ENCODE measurements around the gene CBLL1.

The CBLL1 gene, protein sequence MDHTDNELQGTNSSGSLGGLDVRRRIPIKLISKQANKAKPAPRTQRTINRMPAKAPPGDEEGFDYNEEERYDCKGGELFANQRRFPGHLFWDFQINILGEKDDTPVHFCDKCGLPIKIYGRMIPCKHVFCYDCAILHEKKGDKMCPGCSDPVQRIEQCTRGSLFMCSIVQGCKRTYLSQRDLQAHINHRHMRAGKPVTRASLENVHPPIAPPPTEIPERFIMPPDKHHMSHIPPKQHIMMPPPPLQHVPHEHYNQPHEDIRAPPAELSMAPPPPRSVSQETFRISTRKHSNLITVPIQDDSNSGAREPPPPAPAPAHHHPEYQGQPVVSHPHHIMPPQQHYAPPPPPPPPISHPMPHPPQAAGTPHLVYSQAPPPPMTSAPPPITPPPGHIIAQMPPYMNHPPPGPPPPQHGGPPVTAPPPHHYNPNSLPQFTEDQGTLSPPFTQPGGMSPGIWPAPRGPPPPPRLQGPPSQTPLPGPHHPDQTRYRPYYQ

DNA sequence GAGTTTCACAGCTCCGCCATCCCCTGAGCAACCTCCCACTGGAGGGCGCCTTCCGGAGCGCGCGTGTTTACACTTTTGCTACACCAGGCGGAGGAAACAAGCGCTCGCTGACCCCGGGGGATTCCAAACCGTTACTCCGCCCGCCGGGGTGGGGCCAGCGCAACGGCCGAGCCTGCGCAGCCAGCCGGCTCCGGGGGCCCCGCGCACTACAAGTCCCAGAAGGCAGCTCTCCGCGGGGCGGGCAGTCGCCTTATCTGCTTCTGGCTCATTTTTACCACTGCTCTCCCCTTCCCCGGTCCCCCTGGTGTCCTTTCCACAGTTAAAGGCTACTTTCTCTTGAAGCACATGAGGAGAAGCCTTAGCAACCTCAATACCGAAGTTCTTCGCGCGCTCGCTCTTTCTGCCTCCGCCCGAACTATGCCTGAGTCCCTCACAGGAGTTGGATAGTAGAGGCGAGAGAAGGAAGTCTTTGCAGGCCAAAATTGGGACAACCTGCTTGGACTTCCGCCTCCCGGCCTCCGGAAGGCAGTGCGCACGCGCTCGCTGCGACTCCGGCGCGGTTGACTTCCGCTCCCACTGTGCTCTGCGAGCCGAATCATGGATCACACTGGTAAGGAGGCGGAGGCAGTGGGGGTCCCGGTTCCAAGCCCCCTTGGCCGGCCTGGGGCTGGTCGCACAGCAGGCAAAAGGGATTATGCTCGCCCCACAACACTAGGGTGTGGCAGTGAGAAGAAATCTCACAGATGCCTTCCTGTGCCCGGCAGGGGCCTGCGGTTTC, at the start of gene CBLL1:
Gene CBLL1 (plus strand): TSS at position 576 of the 778 bp plus-strand sequence. CDS start 22 bp downstream, at position 598.
- DNase-seq, result peak; percentile 96

- no peak for DNase-seq
These were observed 49.6 kb upstream of the CBLL1 start for GRCh38 chr7:107694386-107694785.

DNA sequence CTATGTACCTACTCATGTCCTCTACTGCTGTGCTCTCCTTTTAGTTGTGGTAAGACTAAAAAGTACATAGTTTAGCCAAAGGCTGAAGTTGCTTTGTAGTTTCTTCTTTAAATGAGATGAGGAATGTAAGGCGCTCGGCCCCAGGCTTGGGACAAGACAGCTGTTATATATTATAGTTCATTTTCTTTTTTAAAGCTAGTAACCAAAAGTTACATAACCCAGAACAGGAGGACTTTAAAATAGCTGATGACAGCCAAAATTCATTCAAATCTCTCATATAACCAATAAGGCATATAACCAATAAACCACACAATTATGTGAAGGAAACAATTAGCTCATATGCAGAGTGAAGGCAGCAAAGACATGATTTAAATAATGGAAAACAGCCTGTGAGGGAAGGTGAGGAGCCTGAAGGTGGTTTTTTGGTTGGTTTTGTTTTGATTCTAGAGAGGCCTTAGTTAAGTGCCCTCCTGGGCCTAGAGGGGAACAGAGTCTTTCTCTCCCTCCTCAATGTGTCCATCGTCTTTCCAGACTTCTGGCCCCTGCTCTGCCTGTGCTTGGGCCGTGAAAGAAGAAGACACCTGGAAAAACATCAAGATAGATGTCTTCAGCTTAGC, 47.5 kb upstream of the CBLL1 start:
- DNase-seq, result no peak

GRCh38 chr7:107697321-107698049, 46.5 kb upstream of the CBLL1 start:
- no peak for DNase-seq

- no peak for DNase-seq
These were observed 43.4 kb upstream of the CBLL1 start for GRCh38 chr7:107700570-107700969.

GRCh38 chr7:107701191-107701590, 42.8 kb upstream of the CBLL1 start:
- no peak for DNase-seq

GRCh38 chr7:107703219-107703618, 40.7 kb upstream of the CBLL1 start:
- DNase-seq, result no peak

GRCh38 chr7:107703872-107704271, 40.1 kb upstream of the CBLL1 start:
- DNase-seq, result no peak

DNA sequence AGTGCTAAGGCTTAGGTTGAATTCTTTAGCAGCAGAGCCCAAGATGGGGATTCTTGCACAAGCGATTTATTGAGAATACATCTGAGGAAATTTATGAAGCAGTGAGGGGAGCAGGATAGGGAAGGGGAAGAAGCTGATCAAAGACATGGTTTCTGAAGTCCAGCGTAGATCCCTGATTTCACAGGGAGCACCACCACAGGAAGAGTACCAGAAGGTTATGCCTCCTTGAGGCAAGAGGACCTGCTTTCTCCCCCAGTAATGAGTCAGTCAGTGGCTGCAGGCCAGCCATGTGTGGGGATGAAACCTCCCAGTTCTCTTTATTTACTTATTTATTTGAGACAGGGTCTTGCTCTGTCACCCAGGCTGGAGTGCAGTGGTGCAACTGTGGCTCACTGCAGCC, 35.0 kb upstream of the CBLL1 start:
- no peak for DNase-seq

- no peak for DNase-seq
These were observed 32.6 kb upstream of the CBLL1 start for GRCh38 chr7:107711301-107711700.

- DNase-seq, result no peak
These were observed 31.9 kb upstream of the CBLL1 start for GRCh38 chr7:107712025-107712424.

DNA sequence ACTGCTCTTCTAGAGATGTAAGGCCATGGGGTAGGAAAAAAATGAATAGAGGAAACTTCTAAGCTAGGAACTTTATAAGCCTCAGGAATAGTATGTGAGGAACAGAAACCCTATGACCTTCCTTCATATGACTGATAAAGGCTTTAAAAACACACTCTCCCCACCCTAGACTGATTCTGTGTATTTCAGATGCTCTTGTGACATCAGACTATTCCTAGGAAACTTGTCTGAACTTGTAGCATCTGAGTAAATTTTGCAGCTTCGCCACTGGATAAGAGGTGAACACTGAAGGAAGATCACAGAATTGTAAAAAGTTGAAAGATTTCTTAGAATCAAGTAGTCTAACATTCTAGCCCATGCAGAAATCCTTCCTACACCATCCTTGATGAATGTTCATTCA, 31.0 kb upstream of the CBLL1 start:
- DNase-seq, result no peak

DNA sequence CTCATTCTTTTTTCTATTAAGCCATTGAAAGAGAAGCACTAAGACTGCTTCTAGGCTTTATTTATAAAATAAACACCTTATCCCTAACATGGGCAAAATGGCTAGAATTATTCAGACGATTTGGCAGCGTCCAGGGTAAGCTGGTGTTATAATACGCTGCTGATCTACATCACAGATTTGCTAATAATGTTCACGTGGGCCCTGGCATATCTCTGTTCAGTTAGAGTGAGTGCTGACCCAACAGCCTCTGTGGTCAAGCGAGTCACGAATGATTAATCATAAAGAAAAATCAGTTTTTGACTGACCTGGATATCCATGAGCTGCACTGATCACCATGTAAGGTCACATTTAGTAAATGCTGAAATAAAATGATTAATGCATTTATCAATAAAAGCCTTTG, 28.4 kb upstream of the CBLL1 start:
- DNase-seq, result no peak

GRCh38 chr7:107718456-107719193, 25.3 kb upstream of the CBLL1 start:
- DNase-seq, result no peak

DNA sequence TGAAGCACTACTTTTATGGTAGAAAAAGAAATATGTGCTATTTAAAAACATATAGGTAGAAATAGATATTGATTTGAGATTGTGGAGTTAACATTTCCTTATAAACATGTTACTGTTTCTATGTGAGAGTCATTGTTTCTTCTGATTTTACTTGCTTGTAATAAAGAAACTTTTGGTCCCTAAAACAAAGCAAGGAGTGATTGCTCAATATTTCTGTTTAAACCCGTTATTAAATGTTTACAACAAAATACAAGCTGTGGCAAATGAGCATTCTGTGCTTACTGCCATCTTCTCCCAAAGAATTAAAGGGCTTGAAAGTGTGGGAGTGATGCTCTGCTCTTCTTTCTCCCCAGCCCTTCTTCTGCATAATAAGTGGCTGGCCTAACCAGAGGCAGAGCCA, 22.7 kb upstream of the CBLL1 start:
- no peak for DNase-seq

DNA sequence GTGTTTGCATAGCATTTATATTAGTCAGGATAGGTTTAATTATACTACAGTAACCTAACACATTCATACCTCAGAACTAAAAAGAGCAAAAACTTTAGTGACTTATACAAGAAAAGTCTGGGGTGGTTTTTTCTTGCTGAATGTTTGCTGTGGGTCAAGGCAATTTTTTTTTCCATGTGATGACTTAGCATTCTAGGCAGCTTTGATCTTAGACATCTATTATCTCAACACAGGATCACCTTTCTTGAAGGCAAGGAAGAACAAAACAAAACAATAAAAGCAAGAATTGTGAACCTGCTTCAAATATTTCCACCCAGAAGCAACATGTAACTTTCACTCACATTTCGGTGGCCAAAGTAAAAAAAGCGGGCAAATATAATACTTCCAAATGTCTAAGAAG, 20.7 kb upstream of the CBLL1 start:
- no peak for DNase-seq

GRCh38 chr7:107725138-107725740, 18.7 kb upstream of the CBLL1 start:
- DNase-seq, result peak; percentile 67

GRCh38 chr7:107726356-107727130, 17.4 kb upstream of the CBLL1 start:
- no peak for DNase-seq

GRCh38 chr7:107728276-107728675, 15.7 kb upstream of the CBLL1 start:
- no peak for DNase-seq

DNA sequence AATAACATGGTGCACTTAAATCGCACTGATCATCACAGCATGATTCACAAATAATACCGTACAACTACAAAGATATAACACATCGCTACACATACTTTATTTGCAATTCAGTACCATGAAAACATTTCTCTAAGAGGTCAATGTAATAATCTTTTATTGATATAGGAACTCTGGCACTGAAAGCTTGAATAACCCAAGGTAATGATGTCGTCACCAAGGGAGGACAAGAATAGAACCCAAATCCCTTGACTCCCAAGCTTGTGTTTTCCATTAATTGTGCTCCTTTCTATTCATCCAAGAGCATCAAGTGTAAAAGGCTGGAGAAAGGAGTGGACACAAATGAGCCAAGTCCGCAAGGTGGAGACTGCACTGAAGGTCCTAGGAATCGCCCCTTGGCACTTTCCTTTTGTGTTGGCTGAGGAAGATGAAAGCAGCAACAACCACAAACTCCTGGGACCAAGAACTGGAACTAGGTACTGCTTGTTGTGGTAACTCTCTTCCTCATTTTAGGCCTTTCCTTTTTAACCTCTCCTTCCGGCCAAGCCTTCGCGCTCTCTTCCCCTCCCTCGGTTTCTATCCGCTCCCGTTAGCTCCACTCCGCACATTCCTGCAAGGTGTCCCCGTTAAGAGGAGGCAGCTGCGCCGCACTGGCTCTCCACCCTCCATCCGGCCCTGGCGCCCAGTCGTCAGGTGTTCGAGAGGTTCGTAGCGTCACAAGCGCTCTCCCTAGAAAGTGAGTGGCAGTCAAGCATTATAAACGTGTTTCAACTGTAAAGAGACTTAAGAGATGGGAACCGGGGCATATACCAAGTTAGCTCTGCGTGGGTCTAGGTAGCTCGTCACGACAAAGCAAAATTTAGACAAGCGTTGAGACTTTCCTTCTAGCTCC, 1.0 kb upstream of the CBLL1 start:
- no peak for DNase-seq

Data from hematopoietic multipotent progenitor cell treated with erythropoietin and hydrocortisone succinate and interleukin-3 and kit ligand, for 8 days (in vitro differentiated cells).